B cell (primary cell): ENCODE data around the gene CFAP251. TPM values are rescaled to one million over a fixed set of nuclear protein-coding genes. Genes with fewer than 3 reads are reported as not detected.
"Not testable (repeated sequence)": the region's sequence is repeated elsewhere in the genome, so short reads cannot be mapped to it uniquely, and the experiment has no call there.

ENCODE experiments used
- ATAC-seq: fragments of 200-7000 bp; cut with Tn5 transposase; one replicate; pipeline ENCODE4 v1.10.0; 2021; ENCODE audit warnings: low read depth, mild to moderate bottlenecking, moderate number of reproducible peaks, moderate library complexity
- CTCF ChIA-PET: fragments of 350-600 bp; sonication (Branson Sonifier 250); formaldehyde crosslinking; loops from one replicate; lab custom pipeline; 2021; ENCODE audit warnings: antibody characterized with exemption, inconsistent platforms; lab: Charles Lee
- POLR2A ChIA-PET: fragments of 350-600 bp; sonication (Branson Sonifier 250); formaldehyde crosslinking; loops from one replicate; lab custom pipeline; 2021; ENCODE audit warnings: antibody characterized with exemption; lab: Charles Lee
- DNase-seq: peaks from one replicate; pipeline ENCODE4 v3.0.0; 2013
- H2AFZ ChIP-seq: 2 replicates; pipeline ENCODE4 v1.6.1; 2012; ENCODE audit warnings: mild to moderate bottlenecking, low read depth, low read length; ENCODE audit not compliant: insufficient read depth, poor library complexity, severe bottlenecking
- H3K27ac ChIP-seq, 2 donors: 1 replicate in 1 of 2; 2 replicates in 1 of 2; pipeline ENCODE4 v1.5.1; 2012 to 2013; ENCODE audit warnings: low read length in 2 of 2, mild to moderate bottlenecking in 2 of 2, moderate library complexity in 1 of 2
- H3K27me3 ChIP-seq, 4 experiments: fragments of 200-600 bp in 1 of 4; sonication (generic) in 1 of 4; replicated peaks in 1 of 4; 1 replicate in 2 of 4; 2 replicates in 2 of 4; pipeline versions ENCODE4 v1.6.1 to v1.7.0; 2013 to 2016; ENCODE audit warnings: low read length in 3 of 4, mild to moderate bottlenecking in 2 of 4, mixed read lengths in 1 of 4, moderate library complexity in 1 of 4; ENCODE audit not compliant: insufficient read depth in 4 of 4, control insufficient read depth in 3 of 4; ENCODE audit errors: control extremely low read depth in 1 of 4
- H3K36me3 ChIP-seq, 2 experiments: replicated peaks in 1 of 2; 1 replicate in 1 of 2; 2 replicates in 1 of 2; pipeline versions ENCODE4 v1.6.1 to v1.7.1; 2013; ENCODE audit warnings: low read length in 1 of 2; ENCODE audit not compliant: insufficient read depth in 2 of 2, control insufficient read depth in 1 of 2; ENCODE audit errors: control extremely low read depth in 1 of 2, extremely low read depth in 1 of 2
- H3K4me1 ChIP-seq, 2 donors: fragments of 200-600 bp in 1 of 2; sonication (generic) in 1 of 2; 1 replicate in 1 of 2; 2 replicates in 1 of 2; pipeline versions ENCODE4 v1.5.1 to v1.6.1; 2013 to 2017; ENCODE audit warnings: low read length in 2 of 2; ENCODE audit not compliant: control insufficient read depth in 2 of 2, insufficient read depth in 2 of 2
- H3K4me2 ChIP-seq: replicated peaks from 2 replicates; pipeline ENCODE3; 2012; ENCODE audit warnings: mild to moderate bottlenecking, low read depth, low read length; ENCODE audit not compliant: poor library complexity, severe bottlenecking
- H3K4me3 ChIP-seq, 5 experiments: fragments of 200-600 bp in 1 of 5; sonication (generic) in 1 of 5; 1 replicate in 3 of 5; 2 replicates in 2 of 5; pipeline versions ENCODE4 v1.5.1 to v1.7.0; 2011 to 2016; ENCODE audit warnings: low read length in 4 of 5, mild to moderate bottlenecking in 4 of 5, low read depth in 2 of 5, control low read depth in 1 of 5, moderate library complexity in 1 of 5; ENCODE audit not compliant: insufficient read depth in 1 of 5; ENCODE audit errors: control extremely low read depth in 1 of 5, extremely low read depth in 1 of 5
- H3K79me2 ChIP-seq: fragments of 200-600 bp; sonication (generic); one replicate; pipeline ENCODE4 v1.6.0; 2016; ENCODE audit warnings: low read length; ENCODE audit not compliant: control insufficient read depth, insufficient read depth
- H3K9ac ChIP-seq: fragments of 200-600 bp; sonication (generic); 2 replicates; pipeline ENCODE4 v1.6.1; 2017; ENCODE audit warnings: mild to moderate bottlenecking, low read length, moderate library complexity
- H3K9me3 ChIP-seq, 3 donors: one replicate each; pipeline versions ENCODE4 v1.6.1 to v1.7.1; 2013; ENCODE audit warnings: low read length in 2 of 3; ENCODE audit not compliant: control insufficient read depth in 2 of 3, insufficient read depth in 1 of 3; ENCODE audit errors: control extremely low read depth in 1 of 3
- H4K20me1 ChIP-seq: 2 replicates; pipeline ENCODE4 v1.6.0; 2012; ENCODE audit warnings: mild to moderate bottlenecking, low read length; ENCODE audit not compliant: insufficient read depth, control insufficient read depth, poor library complexity, severe bottlenecking
- H3K27ac Mint-ChIP-seq: one replicate; pipeline ENCODE4 v1.8.0; 2021; ENCODE audit warnings: mixed read lengths
- H3K27me3 Mint-ChIP-seq: one replicate; pipeline ENCODE4 v1.8.0; 2021; ENCODE audit warnings: mixed read lengths
- H3K4me1 Mint-ChIP-seq: one replicate; pipeline ENCODE4 v1.8.0; 2021; ENCODE audit warnings: mixed read lengths
- H3K4me3 Mint-ChIP-seq: one replicate; pipeline ENCODE4 v1.8.0; 2021; ENCODE audit warnings: mixed read lengths
- H3K9me3 Mint-ChIP-seq: one replicate; pipeline ENCODE4 v1.8.0; 2022; ENCODE audit warnings: mixed read lengths; ENCODE audit not compliant: insufficient read depth
- CTCF ChIP-seq: fragments of 200-600 bp; IDR thresholded peaks from one replicate; pipeline ENCODE4 v1.8.0; 2022; ENCODE audit warnings: antibody characterized with exemption, mild to moderate bottlenecking
- EZH2 ChIP-seq: IDR thresholded peaks from 2 replicates; pipeline ENCODE4 v1.6.1; 2012; ENCODE audit warnings: borderline replicate concordance, low read depth, mild to moderate bottlenecking, moderate library complexity, low read length; ENCODE audit not compliant: insufficient read depth, poor library complexity, severe bottlenecking
- WGBS: methylation state at CpG from one replicate; pipeline ENCODE4 v1.1.5; 2013; ENCODE audit warnings: missing lambda C conversion rate; ENCODE audit not compliant: insufficient coverage; 5-methylcytosine and 5-hydroxymethylcytosine counted together
- intact Hi-C: fragments of 100-400 bp; cut with micrococcal nuclease; formaldehyde crosslinking; loops from one replicate; pipeline ENCODE4 v1.10.0; 2022
- polyA minus RNA-seq: library from RNA; depleted of rRNA, polyadenylated mRNA; stranded (reverse); fragments of >200 nt; gene quantifications from 2 replicates; pipeline ENCODE4 v1.2.3, GENCODE V29; 2012
- polyA plus RNA-seq: library from polyadenylated mRNA; depleted of rRNA; stranded (reverse); fragments of >200 nt; gene quantifications from 2 replicates; pipeline ENCODE4 v1.2.3, GENCODE V29; 2012
- total RNA-seq, 2 donors: library from RNA; stranded (reverse); fragments of 120-200 nt in 1 of 2; gene quantifications; 1 replicate in 1 of 2; 2 replicates in 1 of 2; pipeline versions ENCODE4 v1.2.3 to v1.2.4, GENCODE V29; 2013 to 2022

Gene CFAP251
- total RNA-seq, result 1.4 and 1.6 TPM in 2 replicates
- total RNA-seq (2013), result 0.42 TPM
- 0.22 and 0.97 TPM in 2 replicates for polyA plus RNA-seq
- 0.21 and 0.60 TPM in 2 replicates for polyA minus RNA-seq

- WGBS, result 23% methylated on average over 39 of the region's 41 CpGs
- no peaks in the 10 kb centered on the region for H4K20me1 ChIP-seq
- peak within 1 kb of the TSS; percentile 74 for H2AFZ ChIP-seq
- intact Hi-C loops, result loop anchor here (1.0 to 2.0 kb wide), 7 partner anchors 29 to 273 kb away; partner anchors contain the start of gene PSMD9
- Mint-ChIP-seq H3K4me1 (peaks cover 11% of the 10 kb centered on the region), H3K4me3 (peak within 1 kb of the TSS; percentile 92), H3K9me3 (no peaks in the 10 kb centered on the region), H3K27ac (peak within 1 kb of the TSS; percentile 80), H3K27me3 (no peaks in the 10 kb centered on the region)
- DNase-seq (peak; percentile 96), ATAC-seq (peak; percentile 98)
- ChIA-PET CTCF (interaction anchor here (0.6 to 4.3 kb wide), 40 partner anchors 8 to 786 kb away, joined by 3 to 55 read pairs (median 4); partner anchors contain the start of genes BCL7A, DIABLO and P2RX7), POLR2A (interaction anchor here (0.9 to 1.7 kb wide), 6 partner anchors 88 to 114 kb away, joined by 3 to 6 read pairs (median 4); partner anchors contain the start of gene BCL7A)
- H3K4me3 ChIP-seq, result peak within 1 kb of the TSS in 4 of 5 experiments; percentile 28 to 64 (median 52)
- H3K9ac ChIP-seq, result peak within 1 kb of the TSS; percentile 62
- H3K4me1 ChIP-seq, result peaks cover 8 to 11% of the 10 kb centered on the region in 2 donors
- TF ChIP-seq CTCF (peak; percentile 86), EZH2 (no peak)
- H3K4me2 ChIP-seq, result peak within 1 kb of the TSS; percentile 93
- peaks cover 2% of the 10 kb centered on the region for H3K79me2 ChIP-seq
- peak within 1 kb of the TSS in 1 of 2 donors; percentile 77 for H3K27ac ChIP-seq
- no peaks in the 10 kb centered on the region for H3K27me3 ChIP-seq
- peaks cover 3 to 13% of the 10 kb centered on the region in 2 experiments for H3K36me3 ChIP-seq
- no peaks in the 10 kb centered on the region for H3K9me3 ChIP-seq
Observed at GRCh38 chr12:121917950-121918678, at the start of gene CFAP251. Gene CFAP251, plus strand, starts transcription at chr12:121918592. Its CDS starts 2,714 bp downstream, at chr12:121921306.

GRCh38 chr12:121869229-121869628 lies 49.2 kb upstream of the CFAP251 start:
- H3K9me3 ChIP-seq, H3K27me3 Mint-ChIP-seq, intact Hi-C loops, H3K9me3 Mint-ChIP-seq, H3K4me3 Mint-ChIP-seq, H3K4me1 Mint-ChIP-seq, H2AFZ ChIP-seq, DNase-seq, H3K36me3 ChIP-seq, H3K4me1 ChIP-seq, H3K4me2 ChIP-seq, ATAC-seq, H4K20me1 ChIP-seq, H3K79me2 ChIP-seq, H3K27ac ChIP-seq, CTCF ChIA-PET, H3K27me3 ChIP-seq, H3K4me3 ChIP-seq, H3K9ac ChIP-seq, H3K27ac Mint-ChIP-seq: not testable (repeated sequence)
- no CpG with 5 or more reads among the region's 8 CpGs for WGBS
- POLR2A ChIA-PET, result interaction anchor here (0.7 kb wide), 1 partner anchor 296 kb away, joined by 4 read pairs; no protein-coding TSS in a partner anchor
